Medulla oblongata (tissue), 1 donor: ENCODE results near the gene KANSL1.

ENCODE experiments used
- DNase-seq: peaks from one replicate; pipeline ENCODE4 v3.0.0-alpha.2; 2015; ENCODE audit errors: extremely low spot score

The KANSL1 gene

DNA sequence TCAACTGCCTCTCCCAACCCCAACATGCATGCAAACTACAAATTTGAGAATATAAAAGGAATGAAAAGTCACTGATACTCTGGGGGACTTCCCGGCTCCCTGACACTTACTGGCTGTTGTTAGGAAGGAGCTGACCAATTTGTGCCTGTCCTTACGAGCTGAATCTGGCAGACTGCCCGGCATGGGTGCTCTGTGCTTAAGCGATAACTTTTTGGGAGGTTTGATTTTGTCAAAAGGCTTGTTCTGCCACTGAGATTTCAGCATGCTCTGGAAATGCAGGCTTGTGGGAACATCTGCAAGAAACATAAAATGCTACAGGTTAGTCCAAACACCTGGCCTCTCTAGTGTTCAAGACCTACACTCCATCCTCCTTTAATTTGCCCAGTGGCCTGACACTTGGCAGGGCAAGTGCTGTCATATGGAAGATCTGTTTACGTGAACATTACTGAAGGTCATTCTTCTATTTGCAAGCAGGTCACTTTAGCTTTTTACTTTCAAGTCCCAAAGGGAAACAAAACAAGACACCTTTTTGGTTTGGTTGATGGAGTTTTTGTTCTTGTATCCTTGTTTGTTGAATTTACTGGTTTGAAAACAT lies 153.5 kb downstream of the KANSL1 start:
- DNase-seq, result peak; percentile 29

DNA sequence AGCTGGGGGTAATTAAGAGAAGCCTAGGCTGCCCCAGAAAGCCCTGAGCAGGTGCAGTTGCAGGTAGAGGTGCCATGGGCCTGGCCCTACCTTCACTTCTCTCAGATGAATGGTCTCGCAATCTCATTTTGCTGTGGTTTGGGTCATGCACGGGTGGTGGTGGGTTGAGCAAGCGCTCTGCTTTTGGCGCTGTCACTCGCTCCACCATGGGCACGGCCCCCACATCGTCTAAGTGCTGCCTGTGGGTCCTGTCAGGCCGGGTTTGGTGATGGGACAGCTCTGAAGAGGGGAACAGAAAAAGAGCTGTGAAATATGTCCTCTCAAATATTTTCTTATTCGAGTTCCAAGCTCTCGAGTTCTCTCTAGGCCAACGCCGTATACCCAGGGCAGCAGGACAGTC lies 154.3 kb downstream of the KANSL1 start:
- DNase-seq, result no peak

DNA sequence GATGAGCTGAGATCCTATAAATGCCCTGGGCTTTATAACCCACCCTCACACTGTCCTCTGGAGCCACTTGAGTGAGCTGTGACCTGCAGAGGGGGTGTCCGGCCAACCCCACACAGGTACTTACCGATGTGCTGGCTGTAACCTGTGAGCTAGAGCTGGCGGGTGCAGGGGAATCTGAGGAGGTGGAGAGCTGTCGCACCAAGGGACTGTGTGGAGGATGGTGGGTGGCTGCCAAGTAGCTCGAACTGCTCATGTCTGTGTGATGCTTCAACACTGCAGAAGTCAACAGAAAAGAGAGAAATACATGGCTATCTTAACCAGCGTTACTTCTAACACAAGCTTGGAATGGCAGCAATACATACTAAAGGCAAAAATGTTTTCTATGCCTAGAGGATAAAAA lies 154.8 kb downstream of the KANSL1 start:
- DNase-seq, result no peak

DNA sequence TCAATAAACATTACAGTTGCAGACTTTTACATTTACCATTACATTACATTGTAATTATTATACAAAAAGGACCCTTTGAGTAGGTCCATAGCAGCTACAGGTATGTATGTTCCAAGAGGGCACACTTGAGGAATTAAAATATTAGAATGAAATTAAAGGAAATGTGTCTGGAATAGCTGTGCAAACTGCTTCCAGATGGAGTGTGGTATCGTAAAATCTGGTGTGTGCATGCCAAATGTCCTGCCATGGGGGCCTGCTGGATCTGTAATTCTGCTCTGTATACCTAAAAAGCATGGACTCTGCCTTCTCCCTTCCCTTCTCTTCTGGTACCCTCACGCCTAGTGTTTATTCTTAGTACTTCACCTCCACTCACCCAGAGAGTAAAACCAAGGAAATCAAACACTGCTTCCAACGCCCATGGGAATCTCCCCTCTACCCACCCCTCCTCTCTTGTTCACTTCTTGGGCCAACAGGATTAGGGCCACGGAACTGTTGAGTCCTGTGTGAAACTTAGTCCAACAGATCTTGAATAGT lies 155.4 kb downstream of the KANSL1 start:
- no peak for DNase-seq

DNA sequence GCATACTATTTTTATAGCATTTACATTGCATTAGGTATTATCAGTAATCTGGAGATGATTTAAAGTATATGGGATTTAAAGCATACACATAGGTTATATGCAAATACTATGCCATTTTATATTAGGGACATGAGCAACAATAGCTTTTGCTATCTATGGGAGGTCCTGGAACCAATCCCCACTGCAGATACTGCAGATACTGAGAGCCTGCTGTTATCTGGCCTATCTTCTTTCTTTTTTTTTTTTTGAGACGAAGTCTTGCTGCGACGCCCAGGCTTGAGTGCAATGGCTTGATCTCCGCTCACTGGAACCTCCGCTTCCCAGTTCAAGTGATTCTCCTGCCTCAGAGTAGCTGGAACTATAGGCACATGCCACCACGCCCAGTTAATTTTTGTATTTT lies 156.7 kb downstream of the KANSL1 start:
- DNase-seq, result no peak

DNA sequence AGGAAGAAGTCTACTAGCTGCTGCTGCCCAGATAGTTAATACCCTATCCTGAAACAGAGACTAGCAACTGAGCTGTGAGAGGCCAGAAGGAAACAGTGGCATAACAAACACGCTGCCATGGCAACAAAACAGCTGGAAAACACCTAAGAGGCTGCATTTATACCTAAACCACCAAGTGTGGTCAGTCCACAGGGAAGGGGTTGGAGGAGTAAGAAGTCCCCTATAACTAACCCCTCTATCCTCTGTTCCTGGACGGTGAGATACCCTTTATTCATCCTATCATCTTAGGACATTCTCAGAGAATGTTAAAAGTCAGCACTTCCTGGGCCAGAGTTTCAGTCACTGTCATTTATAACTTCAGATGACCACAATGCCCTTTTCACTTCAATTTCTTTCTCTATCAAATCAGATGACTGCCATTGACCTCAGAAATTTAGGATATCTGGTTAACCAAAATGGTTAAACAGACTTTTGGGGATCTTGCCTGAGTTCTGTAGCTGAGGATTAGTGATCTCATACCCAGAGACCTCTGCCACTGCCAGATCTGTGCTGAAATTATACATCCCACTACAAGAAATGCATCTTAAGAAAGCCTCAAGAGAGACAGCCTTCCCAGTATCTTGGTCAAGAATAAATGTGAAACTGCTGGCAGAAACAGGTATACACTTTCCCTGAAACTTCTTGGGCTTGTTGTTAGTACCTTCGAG lies 158.0 kb downstream of the KANSL1 start:
- DNase-seq, result no peak

DNA sequence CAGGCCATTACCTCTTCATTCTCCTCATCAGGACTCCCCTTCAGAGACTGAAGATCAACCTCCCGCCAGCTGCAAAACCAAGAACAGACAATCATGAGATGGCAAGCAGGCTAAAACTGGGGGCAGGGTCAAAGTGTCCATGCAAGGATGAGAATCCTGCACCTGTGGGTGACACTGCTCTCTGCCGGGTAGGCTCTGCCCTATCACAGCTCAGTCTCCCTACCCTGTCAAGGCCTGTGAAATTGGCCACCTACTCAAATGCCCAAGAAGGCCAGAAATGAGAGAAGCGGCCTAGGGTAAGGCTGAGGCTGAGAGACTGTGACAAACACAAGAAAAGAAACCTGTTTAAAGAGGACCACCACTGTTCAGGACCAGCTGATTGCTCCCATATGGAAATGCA lies 159.8 kb downstream of the KANSL1 start:
- no peak for DNase-seq

DNA sequence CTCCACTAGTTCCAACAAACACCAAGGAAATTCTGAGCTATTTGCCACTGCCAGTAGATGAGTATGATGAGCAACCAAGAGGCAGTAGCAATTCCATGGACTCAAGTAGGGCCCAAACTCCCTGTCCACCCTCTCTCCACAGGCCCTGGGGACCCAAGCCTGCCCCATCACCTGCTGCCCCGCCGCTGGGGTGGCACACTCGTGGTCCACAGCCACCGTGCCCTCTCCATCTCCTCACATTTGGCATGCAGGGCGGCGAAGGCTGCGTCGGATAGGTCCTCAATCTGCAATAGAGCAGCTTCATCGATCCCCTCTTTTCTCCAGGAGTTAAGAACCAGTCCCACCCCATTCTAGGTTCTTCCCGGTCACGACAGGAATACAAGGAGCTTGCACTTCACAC lies 160.3 kb downstream of the KANSL1 start:
- no peak for DNase-seq

DNA sequence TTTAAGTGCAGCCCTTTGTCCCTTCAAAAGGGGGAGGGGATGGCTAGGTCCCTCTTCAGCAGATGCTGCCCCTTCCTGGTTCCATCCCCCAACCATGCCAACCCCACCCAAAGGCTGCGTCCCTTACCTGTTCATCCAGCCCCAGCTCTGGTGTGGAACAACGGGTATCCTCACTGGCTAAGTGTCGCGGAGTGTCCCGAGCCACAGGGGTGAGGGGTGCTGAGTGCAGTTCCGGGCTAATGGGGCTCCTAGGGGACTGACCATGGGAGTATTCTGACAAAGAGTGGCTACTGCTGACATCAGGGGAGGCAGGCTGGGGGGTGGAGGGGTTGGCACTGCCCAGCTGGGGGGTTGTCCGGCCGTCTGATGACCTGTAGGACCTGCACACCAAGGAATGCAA lies 161.3 kb downstream of the KANSL1 start:
- DNase-seq, result no peak

DNA sequence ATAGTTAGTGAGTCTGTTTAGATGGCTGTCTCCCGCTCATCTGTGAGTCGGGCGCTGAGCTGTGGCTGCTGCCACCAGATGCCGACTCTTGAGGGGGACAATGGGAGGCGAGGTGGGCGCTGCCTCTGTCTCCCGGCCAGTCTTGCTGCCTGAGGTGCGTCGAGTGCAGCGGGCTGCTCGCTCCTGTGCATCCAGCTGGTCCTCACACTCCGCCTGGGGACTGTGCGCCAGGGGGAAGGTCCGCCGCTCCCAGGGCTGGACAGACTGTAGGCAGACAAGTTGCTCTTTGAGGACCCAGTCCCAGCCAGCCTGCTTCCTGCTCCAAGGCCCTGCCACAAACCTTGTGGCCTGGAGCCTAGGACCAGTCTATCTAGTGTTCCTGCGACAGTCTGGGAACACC lies 161.8 kb downstream of the KANSL1 start:
- no peak for DNase-seq

DNA sequence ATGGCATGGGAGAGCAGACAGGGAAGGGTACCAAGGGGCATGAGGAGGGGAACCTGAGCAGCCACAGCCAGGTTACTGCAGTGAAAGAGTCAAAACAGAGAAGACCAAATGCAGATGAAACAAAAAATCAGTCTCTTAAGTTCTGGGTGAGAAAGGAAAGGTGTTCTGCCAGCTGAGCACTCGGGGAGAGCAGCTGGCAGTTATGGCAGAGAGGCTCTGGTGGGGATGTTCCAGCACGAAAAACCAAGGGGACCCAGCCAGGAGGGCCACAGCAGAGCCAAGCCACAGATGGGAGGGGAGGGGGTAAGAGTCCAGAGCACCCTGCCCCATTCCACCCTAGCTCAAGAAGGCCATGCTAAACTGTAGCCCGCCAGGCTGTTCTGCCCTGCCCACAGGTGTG lies 162.5 kb downstream of the KANSL1 start:
- DNase-seq, result no peak

DNA sequence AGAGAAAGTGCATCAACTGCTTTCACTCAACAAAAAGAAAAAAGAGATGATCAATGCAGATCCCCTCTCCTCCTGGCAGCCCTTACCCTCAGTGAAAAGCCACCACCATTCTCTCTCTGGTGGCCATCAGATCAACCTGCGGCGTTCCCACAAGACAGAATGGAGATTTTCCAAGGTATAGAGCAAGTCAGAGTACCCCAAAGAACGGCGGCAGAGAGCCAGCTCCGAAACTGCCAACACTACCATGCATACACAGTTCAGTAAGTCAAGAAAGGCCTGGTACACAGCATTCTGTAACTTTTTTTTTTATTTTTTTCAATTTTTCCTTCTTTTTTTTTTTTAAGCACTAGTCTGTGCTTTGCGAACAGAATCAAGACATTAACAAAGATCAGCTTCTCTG lies 163.6 kb downstream of the KANSL1 start:
- no peak for DNase-seq

DNA sequence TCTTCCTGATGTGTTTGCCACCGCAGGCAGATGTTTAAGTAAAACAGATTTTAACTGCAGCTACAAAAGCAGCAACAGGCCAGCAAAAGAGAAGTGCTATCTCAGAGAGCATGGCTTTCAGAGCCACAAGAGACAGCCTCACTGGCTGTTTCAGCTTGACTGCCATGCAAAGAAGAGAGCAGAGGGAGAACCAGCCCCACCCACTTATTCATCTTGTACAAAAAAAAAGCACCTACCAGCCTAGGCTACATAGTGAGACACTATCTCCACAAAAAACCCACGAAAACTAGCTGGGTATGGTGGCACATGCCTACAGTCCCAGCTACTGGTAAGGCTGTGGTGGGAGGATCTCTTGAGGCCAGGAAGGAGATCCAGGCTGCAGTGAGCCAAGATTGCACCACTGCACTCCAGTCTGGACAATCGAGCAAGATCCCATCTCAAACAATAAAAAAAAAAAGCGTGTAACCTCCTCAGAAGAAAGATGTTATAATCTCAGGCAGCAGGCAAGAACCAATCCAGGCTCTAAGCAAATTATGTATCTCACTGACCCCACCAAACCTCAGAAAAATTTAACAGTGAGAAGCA lies 164.2 kb downstream of the KANSL1 start:
- DNase-seq, result no peak

DNA sequence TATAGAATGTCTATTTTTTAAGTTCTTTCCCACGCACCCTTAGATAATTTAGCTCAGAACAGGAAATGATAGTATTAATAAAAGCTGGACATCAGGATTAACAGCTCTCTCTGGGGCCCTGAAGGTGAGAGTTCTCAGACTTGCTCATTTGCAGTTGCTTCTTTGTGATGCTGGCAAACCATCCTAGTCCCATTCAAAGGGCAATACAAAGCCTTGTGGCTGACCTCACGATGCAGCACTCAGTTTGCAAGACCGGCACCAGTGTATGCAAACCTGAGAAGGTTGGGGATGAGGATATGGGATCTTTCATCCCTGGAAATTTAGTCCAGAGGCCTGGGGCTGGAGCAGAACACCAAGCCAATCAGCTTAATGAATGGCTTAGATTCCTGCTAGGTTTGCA lies 164.9 kb downstream of the KANSL1 start:
- no peak for DNase-seq

DNA sequence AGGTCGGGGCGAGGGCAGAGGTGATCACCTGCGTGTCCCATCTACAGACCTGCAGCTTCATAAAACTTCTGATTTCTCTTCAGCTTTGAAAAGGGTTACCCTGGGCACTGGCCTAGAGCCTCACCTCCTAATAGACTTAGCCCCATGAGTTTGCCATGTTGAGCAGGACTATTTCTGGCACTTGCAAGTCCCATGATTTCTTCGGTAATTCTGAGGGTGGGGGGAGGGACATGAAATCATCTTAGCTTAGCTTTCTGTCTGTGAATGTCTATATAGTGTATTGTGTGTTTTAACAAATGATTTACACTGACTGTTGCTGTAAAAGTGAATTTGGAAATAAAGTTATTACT lies 165.3 kb downstream of the KANSL1 start:
- DNase-seq, result no peak

DNA sequence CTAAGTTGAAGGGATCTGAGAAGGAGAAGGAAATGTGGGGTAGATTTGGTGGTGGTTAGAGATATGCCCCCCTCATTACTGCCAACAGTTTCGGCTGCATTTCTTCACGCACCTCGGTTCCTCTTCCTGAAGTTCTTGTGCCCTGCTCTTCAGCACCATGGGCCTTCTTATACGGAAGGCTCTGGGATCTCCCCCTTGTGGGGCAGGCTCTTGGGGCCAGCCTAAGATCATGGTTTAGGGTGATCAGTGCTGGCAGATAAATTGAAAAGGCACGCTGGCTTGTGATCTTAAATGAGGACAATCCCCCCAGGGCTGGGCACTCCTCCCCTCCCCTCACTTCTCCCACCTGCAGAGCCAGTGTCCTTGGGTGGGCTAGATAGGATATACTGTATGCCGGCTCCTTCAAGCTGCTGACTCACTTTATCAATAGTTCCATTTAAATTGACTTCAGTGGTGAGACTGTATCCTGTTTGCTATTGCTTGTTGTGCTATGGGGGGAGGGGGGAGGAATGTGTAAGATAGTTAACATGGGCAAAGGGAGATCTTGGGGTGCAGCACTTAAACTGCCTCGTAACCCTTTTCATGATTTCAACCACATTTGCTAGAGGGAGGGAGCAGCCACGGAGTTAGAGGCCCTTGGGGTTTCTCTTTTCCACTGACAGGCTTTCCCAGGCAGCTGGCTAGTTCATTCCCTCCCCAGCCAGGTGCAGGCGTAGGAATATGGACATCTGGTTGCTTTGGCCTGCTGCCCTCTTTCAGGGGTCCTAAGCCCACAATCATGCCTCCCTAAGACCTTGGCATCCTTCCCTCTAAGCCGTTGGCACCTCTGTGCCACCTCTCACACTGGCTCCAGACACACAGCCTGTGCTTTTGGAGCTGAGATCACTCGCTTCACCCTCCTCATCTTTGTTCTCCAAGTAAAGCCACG lies 165.9 kb downstream of the KANSL1 start:
- DNase-seq, result no peak

DNA sequence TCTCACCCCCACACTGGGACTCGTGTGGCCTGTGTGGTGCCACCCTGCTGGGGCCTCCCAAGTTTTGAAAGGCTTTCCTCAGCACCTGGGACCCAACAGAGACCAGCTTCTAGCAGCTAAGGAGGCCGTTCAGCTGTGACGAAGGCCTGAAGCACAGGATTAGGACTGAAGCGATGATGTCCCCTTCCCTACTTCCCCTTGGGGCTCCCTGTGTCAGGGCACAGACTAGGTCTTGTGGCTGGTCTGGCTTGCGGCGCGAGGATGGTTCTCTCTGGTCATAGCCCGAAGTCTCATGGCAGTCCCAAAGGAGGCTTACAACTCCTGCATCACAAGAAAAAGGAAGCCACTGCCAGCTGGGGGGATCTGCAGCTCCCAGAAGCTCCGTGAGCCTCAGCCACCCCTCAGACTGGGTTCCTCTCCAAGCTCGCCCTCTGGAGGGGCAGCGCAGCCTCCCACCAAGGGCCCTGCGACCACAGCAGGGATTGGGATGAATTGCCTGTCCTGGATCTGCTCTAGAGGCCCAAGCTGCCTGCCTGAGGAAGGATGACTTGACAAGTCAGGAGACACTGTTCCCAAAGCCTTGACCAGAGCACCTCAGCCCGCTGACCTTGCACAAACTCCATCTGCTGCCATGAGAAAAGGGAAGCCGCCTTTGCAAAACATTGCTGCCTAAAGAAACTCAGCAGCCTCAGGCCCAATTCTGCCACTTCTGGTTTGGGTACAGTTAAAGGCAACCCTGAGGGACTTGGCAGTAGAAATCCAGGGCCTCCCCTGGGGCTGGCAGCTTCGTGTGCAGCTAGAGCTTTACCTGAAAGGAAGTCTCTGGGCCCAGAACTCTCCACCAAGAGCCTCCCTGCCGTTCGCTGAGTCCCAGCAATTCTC lies 166.8 kb downstream of the KANSL1 start:
- peak; percentile 50 for DNase-seq

DNA sequence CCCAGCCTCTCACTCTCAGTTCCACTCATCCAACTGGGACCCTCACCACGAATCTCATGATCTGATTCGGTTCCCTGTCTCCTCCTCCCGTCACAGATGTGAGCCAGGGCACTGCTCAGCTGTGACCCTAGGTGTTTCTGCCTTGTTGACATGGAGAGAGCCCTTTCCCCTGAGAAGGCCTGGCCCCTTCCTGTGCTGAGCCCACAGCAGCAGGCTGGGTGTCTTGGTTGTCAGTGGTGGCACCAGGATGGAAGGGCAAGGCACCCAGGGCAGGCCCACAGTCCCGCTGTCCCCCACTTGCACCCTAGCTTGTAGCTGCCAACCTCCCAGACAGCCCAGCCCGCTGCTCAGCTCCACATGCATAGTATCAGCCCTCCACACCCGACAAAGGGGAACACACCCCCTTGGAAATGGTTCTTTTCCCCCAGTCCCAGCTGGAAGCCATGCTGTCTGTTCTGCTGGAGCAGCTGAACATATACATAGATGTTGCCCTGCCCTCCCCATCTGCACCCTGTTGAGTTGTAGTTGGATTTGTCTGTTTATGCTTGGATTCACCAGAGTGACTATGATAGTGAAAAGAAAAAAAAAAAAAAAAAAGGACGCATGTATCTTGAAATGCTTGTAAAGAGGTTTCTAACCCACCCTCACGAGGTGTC lies 167.6 kb downstream of the KANSL1 start:
- DNase-seq, result no peak

DNA sequence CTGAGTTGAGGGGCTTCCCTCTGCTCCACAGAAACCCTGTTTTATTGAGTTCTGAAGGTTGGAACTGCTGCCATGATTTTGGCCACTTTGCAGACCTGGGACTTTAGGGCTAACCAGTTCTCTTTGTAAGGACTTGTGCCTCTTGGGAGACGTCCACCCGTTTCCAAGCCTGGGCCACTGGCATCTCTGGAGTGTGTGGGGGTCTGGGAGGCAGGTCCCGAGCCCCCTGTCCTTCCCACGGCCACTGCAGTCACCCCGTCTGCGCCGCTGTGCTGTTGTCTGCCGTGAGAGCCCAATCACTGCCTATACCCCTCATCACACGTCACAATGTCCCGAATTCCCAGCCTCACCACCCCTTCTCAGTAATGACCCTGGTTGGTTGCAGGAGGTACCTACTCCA lies 168.2 kb downstream of the KANSL1 start:
- DNase-seq, result no peak

DNA sequence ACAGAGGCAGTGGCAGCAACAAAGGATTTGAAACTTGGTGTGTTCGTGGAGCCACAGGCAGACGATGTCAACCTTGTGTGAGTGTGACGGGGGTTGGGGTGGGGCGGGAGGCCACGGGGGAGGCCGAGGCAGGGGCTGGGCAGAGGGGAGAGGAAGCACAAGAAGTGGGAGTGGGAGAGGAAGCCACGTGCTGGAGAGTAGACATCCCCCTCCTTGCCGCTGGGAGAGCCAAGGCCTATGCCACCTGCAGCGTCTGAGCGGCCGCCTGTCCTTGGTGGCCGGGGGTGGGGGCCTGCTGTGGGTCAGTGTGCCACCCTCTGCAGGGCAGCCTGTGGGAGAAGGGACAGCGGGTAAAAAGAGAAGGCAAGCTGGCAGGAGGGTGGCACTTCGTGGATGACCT lies 168.6 kb downstream of the KANSL1 start:
- no peak for DNase-seq
